PC-3 (cell line): ENCODE results near the gene CTU1. TPM values are rescaled to one million over a fixed set of nuclear protein-coding genes. Genes with fewer than 3 reads are reported as not detected.

Experiments used
- ATAC-seq: fragments of 200-7000 bp; cut with Tn5 transposase; 2 replicates; pipeline ENCODE4 v1.9.1; 2020; ENCODE audit warnings: mild to moderate bottlenecking, moderate library complexity
- BruUV-seq: library from RNA; stranded (reverse); fragments of 400-500 nt; replicated peaks from 2 replicates; lab custom pipeline; 2021; lab: Mats Ljungman, UMichigan
- CTCF ChIA-PET: fragments of 300-600 bp; sonication (Branson Sonifier 250); formaldehyde crosslinking; loops from one replicate; lab custom pipeline; 2022; ENCODE audit warnings: antibody characterized with exemption; lab: Charles Lee
- POLR2A ChIA-PET: fragments of 300-600 bp; sonication (Branson Sonifier 250); formaldehyde crosslinking; loops from one replicate; lab custom pipeline; 2022; ENCODE audit warnings: antibody characterized with exemption; ENCODE audit not compliant: unreplicated experiment; lab: Charles Lee
- DNase-seq: peaks from one replicate; pipeline ENCODE4 v3.0.0-alpha.2; 2015
- H2AFZ ChIP-seq: fragments of 300-600 bp; sonication (generic); 2 replicates; pipeline ENCODE4 v1.6.0; 2016; ENCODE audit warnings: antibody characterized with exemption, low read length
- H3F3A ChIP-seq: fragments of 300-600 bp; sonication (generic); one replicate; pipeline ENCODE4 v1.6.0; 2017; ENCODE audit warnings: antibody characterized with exemption, low read length, control low read depth, mild to moderate bottlenecking; ENCODE audit not compliant: unreplicated experiment
- H3K27ac ChIP-seq: fragments of 300-600 bp; sonication (generic); 2 replicates; pipeline ENCODE4 v1.5.1; 2016; ENCODE audit warnings: mild to moderate bottlenecking, low read length
- H3K27me3 ChIP-seq: fragments of 300-600 bp; sonication (generic); 2 replicates; pipeline ENCODE4 v1.6.1; 2016; ENCODE audit warnings: low read length, mixed read lengths
- H3K36me3 ChIP-seq: fragments of 300-600 bp; sonication (generic); 2 replicates; pipeline ENCODE4 v1.6.1; 2016; ENCODE audit warnings: low read depth, mixed run types, low read length, mixed read lengths
- H3K4me1 ChIP-seq: fragments of 300-600 bp; sonication (generic); 2 replicates; pipeline ENCODE4 v1.5.1; 2016; ENCODE audit warnings: low read length; ENCODE audit not compliant: insufficient read depth
- H3K4me2 ChIP-seq: fragments of 300-600 bp; sonication (generic); 2 replicates; pipeline ENCODE4 v1.6.0; 2016; ENCODE audit warnings: low read length
- H3K4me3 ChIP-seq: fragments of 300-600 bp; sonication (generic); 2 replicates; pipeline ENCODE4 v1.5.1; 2016; ENCODE audit warnings: mild to moderate bottlenecking, low read length, mixed read lengths
- H3K79me2 ChIP-seq: fragments of 300-600 bp; sonication (generic); 2 replicates; pipeline ENCODE4 v1.6.1; 2017; ENCODE audit warnings: low read length, mixed read lengths
- H3K9ac ChIP-seq: fragments of 300-600 bp; sonication (generic); 2 replicates; pipeline ENCODE4 v1.6.0; 2016; ENCODE audit warnings: mild to moderate bottlenecking, low read length
- H3K9me2 ChIP-seq: fragments of 300-600 bp; sonication (generic); replicated peaks from 2 replicates; pipeline ENCODE4 v1.6.1; 2016; ENCODE audit warnings: mixed run types, low read length, mixed read lengths
- H3K9me3 ChIP-seq: fragments of 300-600 bp; sonication (generic); 2 replicates; pipeline ENCODE4 v1.6.1; 2016; ENCODE audit warnings: low read length, mixed read lengths
- H4K20me1 ChIP-seq: fragments of 300-600 bp; sonication (generic); 2 replicates; pipeline ENCODE4 v1.6.1; 2016; ENCODE audit warnings: low read length, mixed read lengths
- EZH2 ChIP-seq: fragments of 300-600 bp; sonication (generic); IDR thresholded peaks from one replicate; pipeline ENCODE4 v1.6.1; 2017; ENCODE audit warnings: antibody characterized with exemption, mild to moderate bottlenecking, low read length; ENCODE audit not compliant: unreplicated experiment
- EZH2phosphoT487 ChIP-seq: fragments of 300-600 bp; sonication (generic); IDR thresholded peaks from 2 replicates; pipeline ENCODE4 v1.6.1; 2018; ENCODE audit warnings: mild to moderate bottlenecking, antibody characterized with exemption, low read length, borderline replicate concordance
- intact Hi-C: fragments of 100-400 bp; cut with micrococcal nuclease; formaldehyde crosslinking; loops from 2 replicates; pipeline ENCODE4 v1.9.0; 2023
- total RNA-seq: library from RNA; depleted of rRNA; stranded (reverse); fragments of >200 nt; gene quantifications from 2 replicates; pipeline ENCODE4 v1.2.3, GENCODE V29; 2014
- TF ChIP-seq, protein P1 (sequence below): fragments of 300-600 bp; sonication (generic); conservative IDR thresholded peaks from 2 replicates; pipeline ENCODE4 v1.5.1; 2017; ENCODE audit warnings: antibody characterized with exemption, low read depth, mild to moderate bottlenecking, low read length

Gene CTU1
- total RNA-seq, 1 experiment from 2014 or later, result 29.0 TPM

DNA sequence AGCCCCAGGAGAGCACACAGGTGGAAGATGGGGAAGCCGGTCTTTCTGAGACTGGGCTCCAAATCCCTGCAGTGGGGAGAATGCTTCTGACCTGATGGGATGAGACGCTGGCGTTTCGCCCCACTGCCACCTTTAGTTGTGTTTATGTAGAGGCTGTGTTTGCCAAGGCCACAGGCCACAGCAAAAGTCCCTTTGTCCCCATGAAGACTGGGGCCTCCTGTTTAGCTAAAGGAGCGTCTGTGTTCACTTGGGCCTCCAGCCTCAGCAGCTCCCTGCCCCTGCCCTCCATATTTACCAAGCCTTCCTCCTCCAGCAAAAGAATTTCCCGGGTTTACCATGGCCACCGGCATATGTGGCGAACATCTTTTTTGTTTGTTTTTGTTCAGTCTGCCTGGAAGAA, 15.1 kb downstream of the CTU1 start:
- Histone ChIP-seq H2AFZ (no peak overlapping the region), H3K4me1 (peaks cover 40% of the 10 kb centered on the region), H3K9me2 (no peaks in the 10 kb centered on the region), H4K20me1 (no peaks in the 10 kb centered on the region), H3K36me3 (peaks cover 2% of the 10 kb centered on the region; the same call in 1 of the 2 replicates), H3K27ac (peak overlapping the region; percentile 87), H3F3A (peaks cover 4% of the 10 kb centered on the region), H3K9ac (peak overlapping the region; percentile 54; the same call in 1 of the 2 replicates), H3K79me2 (no peaks in the 10 kb centered on the region), H3K27me3 (no peaks in the 10 kb centered on the region), H3K4me3 (no peak overlapping the region), H3K9me3 (no peaks in the 10 kb centered on the region), H3K4me2 (0 out of 2 replicates have a peak overlapping the region, but pooled peaks have one; percentile 35)
- ChIA-PET POLR2A (no interaction called here), CTCF (interaction anchor here (6.0 kb wide), 1 partner anchor 73 kb away, joined by 79 read pairs; the partner anchor contains the start of gene KLK10)
- ATAC-seq, result no peak
- no TSS peak for BruUV-seq
- no peak for DNase-seq
- intact Hi-C loops, result loop anchor here (1.0 kb wide), 1 partner anchor 22 kb away; no protein-coding TSS in a partner anchor
- TF ChIP-seq EZH2phosphoT487 (no peak), EZH2 (no peak)
- TF ChIP-seq, protein P1, sequence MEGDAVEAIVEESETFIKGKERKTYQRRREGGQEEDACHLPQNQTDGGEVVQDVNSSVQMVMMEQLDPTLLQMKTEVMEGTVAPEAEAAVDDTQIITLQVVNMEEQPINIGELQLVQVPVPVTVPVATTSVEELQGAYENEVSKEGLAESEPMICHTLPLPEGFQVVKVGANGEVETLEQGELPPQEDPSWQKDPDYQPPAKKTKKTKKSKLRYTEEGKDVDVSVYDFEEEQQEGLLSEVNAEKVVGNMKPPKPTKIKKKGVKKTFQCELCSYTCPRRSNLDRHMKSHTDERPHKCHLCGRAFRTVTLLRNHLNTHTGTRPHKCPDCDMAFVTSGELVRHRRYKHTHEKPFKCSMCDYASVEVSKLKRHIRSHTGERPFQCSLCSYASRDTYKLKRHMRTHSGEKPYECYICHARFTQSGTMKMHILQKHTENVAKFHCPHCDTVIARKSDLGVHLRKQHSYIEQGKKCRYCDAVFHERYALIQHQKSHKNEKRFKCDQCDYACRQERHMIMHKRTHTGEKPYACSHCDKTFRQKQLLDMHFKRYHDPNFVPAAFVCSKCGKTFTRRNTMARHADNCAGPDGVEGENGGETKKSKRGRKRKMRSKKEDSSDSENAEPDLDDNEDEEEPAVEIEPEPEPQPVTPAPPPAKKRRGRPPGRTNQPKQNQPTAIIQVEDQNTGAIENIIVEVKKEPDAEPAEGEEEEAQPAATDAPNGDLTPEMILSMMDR, result no peak

DNA sequence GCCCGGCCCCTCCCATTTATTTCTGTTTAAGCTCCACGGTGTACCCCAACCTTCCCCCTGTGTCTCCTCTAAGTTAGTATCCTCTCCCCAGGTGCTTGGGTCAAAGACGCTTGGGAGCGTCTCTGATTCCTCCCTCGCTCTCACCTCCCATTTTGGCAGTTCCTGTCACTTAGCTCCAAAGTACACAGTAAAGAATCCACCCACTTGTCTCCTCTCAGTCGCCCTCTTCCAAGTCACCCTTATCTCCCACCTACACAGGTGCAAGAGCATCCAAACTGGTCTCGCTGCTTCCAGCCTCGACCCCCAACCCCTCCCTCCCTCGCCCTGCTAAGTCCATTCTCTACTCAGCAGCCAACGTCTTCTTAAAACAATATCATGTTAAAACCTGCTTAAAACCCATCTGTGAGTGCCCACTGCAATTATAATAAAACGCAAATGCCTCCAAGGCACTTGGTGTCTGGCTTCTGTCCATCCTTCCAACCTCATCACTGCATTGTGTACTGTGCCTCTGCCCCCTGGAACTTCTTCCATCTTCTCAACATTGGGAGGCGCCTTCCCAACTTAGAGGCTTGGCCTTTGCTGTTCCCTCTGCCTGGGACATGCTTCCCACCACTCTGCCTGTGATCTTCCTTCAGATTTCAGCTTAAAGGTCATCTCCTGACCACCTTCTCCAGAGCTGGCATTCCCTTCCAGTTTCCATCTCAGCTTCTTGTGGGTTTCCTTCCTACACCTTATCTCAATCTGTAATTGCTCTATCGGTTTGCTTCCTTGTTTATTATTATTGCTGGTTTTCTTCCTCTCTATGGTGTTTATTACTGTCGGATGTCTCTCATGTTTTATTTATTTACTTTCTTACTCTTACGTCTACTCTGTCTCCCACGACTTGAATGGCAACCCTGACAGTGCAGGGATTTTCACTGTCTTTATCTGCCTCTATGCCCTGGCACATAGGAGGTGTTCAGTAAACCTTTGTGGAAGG, 16.0 kb downstream of the CTU1 start:
- DNase-seq (peak; percentile 58), ATAC-seq (peak; percentile 23)
- Histone ChIP-seq H3K9me3 (no peaks in the 10 kb centered on the region), H3K27ac (peak overlapping the region; percentile 87), H3F3A (peaks cover 4% of the 10 kb centered on the region), H3K4me3 (no peak overlapping the region), H4K20me1 (no peaks in the 10 kb centered on the region), H3K4me1 (peaks cover 40% of the 10 kb centered on the region), H2AFZ (no peak overlapping the region), H3K9ac (peak overlapping the region; percentile 54; the same call in 1 of the 2 replicates), H3K4me2 (no peak overlapping the region), H3K9me2 (no peaks in the 10 kb centered on the region), H3K27me3 (no peaks in the 10 kb centered on the region), H3K36me3 (no peaks in the 10 kb centered on the region; the same call in 1 of the 2 replicates), H3K79me2 (no peaks in the 10 kb centered on the region)
- CTCF ChIA-PET, result interaction anchor here (0.5 to 6.0 kb wide), 2 partner anchors 72 to 397 kb away, joined by 3 to 79 read pairs; partner anchors contain the start of gene KLK10
- POLR2A ChIA-PET, result no interaction called here
- intact Hi-C loops, result no loop called here
- no TSS peak for BruUV-seq
- TF ChIP-seq, protein P1, result 0 out of 2 replicates have a peak, but pooled peaks have one; percentile 8
- TF ChIP-seq EZH2, result no peak
